ENCODE measurements around the gene CCDC181. TPM values are rescaled to one million over a fixed set of nuclear protein-coding genes. Genes with fewer than 3 reads are reported as not detected.

The CCDC181 gene
- total RNA-seq, 1 experiment from 2014 or later: 0.23 TPM

DNA sequence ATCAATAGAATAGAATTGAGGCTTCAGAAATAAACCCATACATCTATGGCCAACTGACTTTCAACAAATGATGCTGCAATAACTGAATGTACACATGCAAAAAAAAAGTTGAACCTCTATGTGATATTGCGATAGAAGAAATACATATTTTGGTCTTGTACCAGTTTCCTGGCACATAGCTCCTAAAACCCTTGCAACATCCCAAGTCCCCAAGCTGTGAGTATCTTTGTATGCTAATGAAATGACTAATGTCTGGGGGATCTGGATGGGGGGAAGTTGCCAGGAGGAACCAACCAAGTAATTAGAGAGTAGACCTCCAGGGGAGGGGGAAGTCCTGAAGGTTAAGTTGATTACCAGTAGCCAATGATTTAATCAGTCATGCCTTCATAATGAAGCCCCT lies 34.9 kb downstream of the CCDC181 start:
- intact Hi-C loops (cut with micrococcal nuclease; ENCODE audit: unreplicated experiment): loop anchor here (5.0 kb wide), 1 partner anchor 155 kb away; no protein-coding TSS in a partner anchor
- CTCF ChIA-PET: no interaction called here

DNA sequence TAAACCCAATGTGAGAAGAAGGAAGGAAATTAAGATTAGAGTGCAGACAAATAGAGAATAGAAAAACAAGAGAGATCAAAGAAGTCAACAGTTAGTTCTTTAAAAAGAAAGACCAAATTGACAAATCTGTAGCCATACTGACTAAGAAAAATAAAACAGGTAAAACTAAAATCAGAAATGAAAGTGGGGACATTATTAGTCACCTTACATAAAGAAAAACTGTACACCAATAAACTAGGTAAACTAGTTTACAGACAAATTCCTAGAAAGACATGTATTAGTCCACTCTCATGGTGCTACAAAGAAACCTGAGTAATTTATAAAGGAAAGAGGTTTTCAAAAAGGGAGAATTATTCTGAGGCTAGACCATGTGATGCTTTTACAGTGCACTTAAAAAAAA lies 37.0 kb downstream of the CCDC181 start:
- no peak for DNase-seq
- ChIA-PET CTCF (no interaction called here), POLR2A (no interaction called here)
- Histone ChIP-seq H3K4me1 (no peaks in the 10 kb centered on the region), H3K36me3 (ENCODE audit: control insufficient read depth, insufficient read depth, low read length) (no peaks in the 10 kb centered on the region), H3K9me3 (no peaks in the 10 kb centered on the region), H3K27me3 (replicated peaks; ENCODE audit: control insufficient read depth, insufficient read depth, low read length) (no peaks in the 10 kb centered on the region), H3K4me3 (ENCODE audit: low read depth, low read length) (no peak overlapping the region)
- Mint-ChIP-seq H3K27me3 (ENCODE audit: insufficient read depth, unreplicated experiment) (no peaks in the 10 kb centered on the region), H3K27ac (ENCODE audit: unreplicated experiment) (no peak overlapping the region), H3K4me3 (ENCODE audit: unreplicated experiment) (no peak overlapping the region), H3K4me1 (ENCODE audit: low read depth, unreplicated experiment) (no peaks in the 10 kb centered on the region), H3K36me3 (ENCODE audit: insufficient read depth, unreplicated experiment) (peaks cover 34% of the 10 kb centered on the region), H3K9me3 (ENCODE audit: unreplicated experiment) (no peaks in the 10 kb centered on the region)
- no TSS peak for BruUV-seq (replicated peaks)
- intact Hi-C loops (cut with micrococcal nuclease; ENCODE audit: unreplicated experiment): loop anchor here (5.0 kb wide), 1 partner anchor 157 kb away; no protein-coding TSS in a partner anchor
- TF ChIP-seq, protein P1, sequence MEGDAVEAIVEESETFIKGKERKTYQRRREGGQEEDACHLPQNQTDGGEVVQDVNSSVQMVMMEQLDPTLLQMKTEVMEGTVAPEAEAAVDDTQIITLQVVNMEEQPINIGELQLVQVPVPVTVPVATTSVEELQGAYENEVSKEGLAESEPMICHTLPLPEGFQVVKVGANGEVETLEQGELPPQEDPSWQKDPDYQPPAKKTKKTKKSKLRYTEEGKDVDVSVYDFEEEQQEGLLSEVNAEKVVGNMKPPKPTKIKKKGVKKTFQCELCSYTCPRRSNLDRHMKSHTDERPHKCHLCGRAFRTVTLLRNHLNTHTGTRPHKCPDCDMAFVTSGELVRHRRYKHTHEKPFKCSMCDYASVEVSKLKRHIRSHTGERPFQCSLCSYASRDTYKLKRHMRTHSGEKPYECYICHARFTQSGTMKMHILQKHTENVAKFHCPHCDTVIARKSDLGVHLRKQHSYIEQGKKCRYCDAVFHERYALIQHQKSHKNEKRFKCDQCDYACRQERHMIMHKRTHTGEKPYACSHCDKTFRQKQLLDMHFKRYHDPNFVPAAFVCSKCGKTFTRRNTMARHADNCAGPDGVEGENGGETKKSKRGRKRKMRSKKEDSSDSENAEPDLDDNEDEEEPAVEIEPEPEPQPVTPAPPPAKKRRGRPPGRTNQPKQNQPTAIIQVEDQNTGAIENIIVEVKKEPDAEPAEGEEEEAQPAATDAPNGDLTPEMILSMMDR (IDR thresholded peaks at IDR 0.05; ENCODE audit: insufficient read depth in 1 of 2, low read depth in 1 of 2, low read length in 1 of 2, severe bottlenecking in 1 of 2, unreplicated experiment in 1 of 2): no peak

More for the DNA sequence above, 34.9 kb downstream of the CCDC181 start:
- H3K27ac Mint-ChIP-seq (ENCODE audit: unreplicated experiment): no peak overlapping the region
- no peak overlapping the region for H3K4me3 Mint-ChIP-seq (ENCODE audit: unreplicated experiment)
- no peak for DNase-seq
- Histone ChIP-seq H3K4me3 (ENCODE audit: low read depth, low read length) (no peak overlapping the region), H3K4me1 (no peaks in the 10 kb centered on the region), H3K9me3 (no peaks in the 10 kb centered on the region), H3K27me3 (replicated peaks; ENCODE audit: control insufficient read depth, insufficient read depth, low read length) (no peaks in the 10 kb centered on the region), H3K36me3 (ENCODE audit: control insufficient read depth, insufficient read depth, low read length) (no peaks in the 10 kb centered on the region)
- H3K36me3 Mint-ChIP-seq (ENCODE audit: insufficient read depth, unreplicated experiment): peaks cover 26% of the 10 kb centered on the region
- H3K9me3 Mint-ChIP-seq (ENCODE audit: unreplicated experiment): no peaks in the 10 kb centered on the region
- TF ChIP-seq, protein P1 (IDR thresholded peaks at IDR 0.05; ENCODE audit: insufficient read depth in 1 of 2, low read depth in 1 of 2, low read length in 1 of 2, severe bottlenecking in 1 of 2, unreplicated experiment in 1 of 2): no peak
- H3K27me3 Mint-ChIP-seq (ENCODE audit: insufficient read depth, unreplicated experiment): no peaks in the 10 kb centered on the region
- no TSS peak for BruUV-seq (replicated peaks)
- POLR2A ChIA-PET: no interaction called here
- H3K4me1 Mint-ChIP-seq (ENCODE audit: low read depth, unreplicated experiment): no peaks in the 10 kb centered on the region

DNA sequence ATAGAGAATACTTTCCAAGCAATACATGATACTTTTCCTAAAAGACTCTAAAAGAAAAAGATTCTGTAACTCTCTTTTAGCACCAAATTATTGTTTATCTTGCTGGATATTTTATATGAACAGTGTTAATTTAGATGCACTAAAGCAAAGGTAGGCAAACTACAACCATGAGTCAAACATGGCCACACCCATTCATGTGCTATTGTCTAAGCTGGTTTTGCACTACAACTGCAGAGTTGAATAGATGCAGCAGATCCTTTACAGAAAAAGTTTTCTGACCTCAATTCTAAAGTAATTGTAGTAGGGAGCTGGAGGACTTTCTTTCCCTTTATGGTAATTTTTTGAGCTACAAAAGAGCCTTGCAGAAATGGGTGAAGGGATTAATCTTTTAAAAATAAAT lies 39.9 kb downstream of the CCDC181 start:
- BruUV-seq (replicated peaks): TSS peak; percentile 11
- no peaks in the 10 kb centered on the region for H3K9me3 Mint-ChIP-seq (ENCODE audit: unreplicated experiment)
- CTCF ChIA-PET: no interaction called here
- H3K27me3 Mint-ChIP-seq (ENCODE audit: insufficient read depth, unreplicated experiment): no peaks in the 10 kb centered on the region
- no peaks in the 10 kb centered on the region for H3K4me1 Mint-ChIP-seq (ENCODE audit: low read depth, unreplicated experiment)
- Histone ChIP-seq H3K27me3 (replicated peaks; ENCODE audit: control insufficient read depth, insufficient read depth, low read length) (no peaks in the 10 kb centered on the region), H3K4me3 (ENCODE audit: low read depth, low read length) (no peak overlapping the region), H3K36me3 (ENCODE audit: control insufficient read depth, insufficient read depth, low read length) (no peaks in the 10 kb centered on the region), H3K4me1 (no peaks in the 10 kb centered on the region), H3K9me3 (no peaks in the 10 kb centered on the region)
- intact Hi-C loops (cut with micrococcal nuclease; ENCODE audit: unreplicated experiment): no loop called here
- DNase-seq: no peak
- no peak overlapping the region for H3K4me3 Mint-ChIP-seq (ENCODE audit: unreplicated experiment)
- no peak overlapping the region for H3K27ac Mint-ChIP-seq (ENCODE audit: unreplicated experiment)
- peaks cover 34% of the 10 kb centered on the region for H3K36me3 Mint-ChIP-seq (ENCODE audit: insufficient read depth, unreplicated experiment)
- POLR2A ChIA-PET: no interaction called here
- TF ChIP-seq, protein P1 (IDR thresholded peaks at IDR 0.05; ENCODE audit: insufficient read depth in 1 of 2, low read depth in 1 of 2, low read length in 1 of 2, severe bottlenecking in 1 of 2, unreplicated experiment in 1 of 2): no peak

Data from Caco-2 (cell line).